Esophagus squamous epithelium (tissue), 5 donors: Measurements from ENCODE around the gene FOXO6. TPM values are rescaled to one million over a fixed set of nuclear protein-coding genes. Genes with fewer than 3 reads are reported as not detected.

Experiments
- DNase-seq: peaks from one replicate; lab custom pipeline; 2025; lab: John Stamatoyannopoulos, UW
- H3K27ac ChIP-seq, 4 donors: fragments of 200-600 bp; sonication (generic); one replicate each; pipeline ENCODE4 v1.5.1; 2016 to 2019; ENCODE audit warnings: mild to moderate bottlenecking in 1 of 4
- H3K27me3 ChIP-seq, 4 donors: fragments of 200-600 bp; sonication (generic); 1 replicate in 3 of 4; 2 replicates in 1 of 4; pipeline versions ENCODE4 v1.5.1 to v1.6.0; 2017 to 2021; ENCODE audit warnings: antibody characterized with exemption in 1 of 4
- H3K36me3 ChIP-seq, 3 donors: fragments of 200-600 bp; sonication (generic); one replicate each; pipeline ENCODE4 v1.5.1; 2016 to 2019
- H3K4me1 ChIP-seq, 3 donors: fragments of 200-600 bp; sonication (generic); one replicate each; pipeline ENCODE4 v1.5.1; 2017 to 2019
- H3K4me3 ChIP-seq, 4 donors: fragments of 200-600 bp; sonication (generic); 1 replicate in 3 of 4; 2 replicates in 1 of 4; pipeline ENCODE4 v1.5.1; 2016 to 2019; ENCODE audit warnings: mild to moderate bottlenecking in 2 of 4, moderate library complexity in 1 of 4
- H3K9me3 ChIP-seq, 3 donors: fragments of 200-600 bp; sonication (generic); one replicate each; pipeline ENCODE4 v1.5.1; 2016 to 2019
- POLR2A ChIP-seq, 4 donors: fragments of 450-650 bp; IDR thresholded peaks; one replicate each; pipeline ENCODE4 v1.6.1; 2017; ENCODE audit warnings: antibody characterized with exemption in 4 of 4, mild to moderate bottlenecking in 4 of 4, moderate library complexity in 3 of 4
- WGBS, 2 donors: methylation state at CpG; one replicate each; pipeline ENCODE4 v1.1.5; 2018; 5-methylcytosine and 5-hydroxymethylcytosine counted together
- intact Hi-C: fragments of 100-400 bp; cut with DNase I; formaldehyde crosslinking; loops from one replicate; pipeline ENCODE4 v1.15.0; 2022
- total RNA-seq, 4 donors: library from RNA; depleted of rRNA; stranded (reverse); fragments of >200 nt; gene quantifications; one replicate each; pipeline ENCODE4 v1.1.0, GENCODE V29; 2016
- TF ChIP-seq, protein P1 (sequence below), 6 experiments: fragments of 450-650 bp in 4 of 6; fragments of 200-600 bp in 2 of 6; sonication (generic) in 2 of 6; IDR thresholded peaks; one replicate each; pipeline ENCODE4 v1.5.1; 2016 to 2019; ENCODE audit warnings: antibody characterized with exemption in 6 of 6, mild to moderate bottlenecking in 4 of 6, moderate library complexity in 4 of 6
- donor health status: DM: yes; HTN: yes; CAD: no.

The FOXO6 gene
- total RNA-seq, 4 donors from 2014 or later = 0.18 to 0.53 (median 0.38) TPM; not detected in 1

DNA sequence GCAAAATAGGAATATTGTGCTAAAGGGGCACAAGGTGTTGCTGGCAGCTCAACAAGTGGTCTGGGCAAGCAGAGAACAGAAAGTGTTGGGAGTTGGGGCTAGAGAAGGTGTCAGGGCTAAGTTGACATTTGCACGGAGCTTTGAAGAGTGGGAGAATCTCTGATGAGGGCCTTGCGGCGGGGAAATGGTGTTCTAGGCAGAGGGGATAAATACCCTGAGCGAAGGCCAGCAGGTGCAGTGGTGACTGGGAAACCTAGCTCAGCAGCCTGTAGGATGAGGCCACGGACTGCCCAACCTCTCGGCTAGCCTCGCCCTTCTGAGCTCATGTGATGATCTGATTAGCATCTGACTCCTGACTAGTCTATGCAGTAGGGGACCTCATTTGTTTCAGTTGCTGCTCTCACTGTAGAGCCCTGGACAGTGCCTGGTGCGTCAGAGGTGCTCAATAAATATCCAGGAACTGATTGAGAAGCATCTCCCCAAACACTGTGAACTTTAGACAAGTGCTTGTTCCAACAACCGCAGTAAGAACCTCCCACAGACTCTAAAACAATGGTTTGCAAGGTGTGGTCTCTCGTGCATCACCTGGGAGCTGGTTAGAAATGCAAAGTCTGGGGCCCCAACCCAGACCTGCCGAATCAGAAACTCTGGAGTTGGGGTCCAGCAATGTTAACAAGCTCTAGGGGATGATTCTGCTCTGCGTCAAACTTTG is 1.0 kb upstream of the FOXO6 start:
- Histone ChIP-seq H3K27me3 (peaks cover 0 to 22% (median 3%) of the 10 kb centered on the region in 4 donors), H3K27ac (peak overlapping the region in 1 of 4 donors; percentile 80), H3K9me3 (no peaks in the 10 kb centered on the region), H3K4me3 (peak overlapping the region in 3 of 4 donors; percentile 50 to 72 (median 71)), H3K4me1 (peaks cover 13 to 57% (median 21%) of the 10 kb centered on the region in 3 donors), H3K36me3 (no peaks in the 10 kb centered on the region)
- intact Hi-C loops = no loop called here
- TF ChIP-seq POLR2A (IDR thresholded peaks at IDR 0.05) = no peak
- TF ChIP-seq, protein P1, sequence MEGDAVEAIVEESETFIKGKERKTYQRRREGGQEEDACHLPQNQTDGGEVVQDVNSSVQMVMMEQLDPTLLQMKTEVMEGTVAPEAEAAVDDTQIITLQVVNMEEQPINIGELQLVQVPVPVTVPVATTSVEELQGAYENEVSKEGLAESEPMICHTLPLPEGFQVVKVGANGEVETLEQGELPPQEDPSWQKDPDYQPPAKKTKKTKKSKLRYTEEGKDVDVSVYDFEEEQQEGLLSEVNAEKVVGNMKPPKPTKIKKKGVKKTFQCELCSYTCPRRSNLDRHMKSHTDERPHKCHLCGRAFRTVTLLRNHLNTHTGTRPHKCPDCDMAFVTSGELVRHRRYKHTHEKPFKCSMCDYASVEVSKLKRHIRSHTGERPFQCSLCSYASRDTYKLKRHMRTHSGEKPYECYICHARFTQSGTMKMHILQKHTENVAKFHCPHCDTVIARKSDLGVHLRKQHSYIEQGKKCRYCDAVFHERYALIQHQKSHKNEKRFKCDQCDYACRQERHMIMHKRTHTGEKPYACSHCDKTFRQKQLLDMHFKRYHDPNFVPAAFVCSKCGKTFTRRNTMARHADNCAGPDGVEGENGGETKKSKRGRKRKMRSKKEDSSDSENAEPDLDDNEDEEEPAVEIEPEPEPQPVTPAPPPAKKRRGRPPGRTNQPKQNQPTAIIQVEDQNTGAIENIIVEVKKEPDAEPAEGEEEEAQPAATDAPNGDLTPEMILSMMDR (IDR thresholded peaks at IDR 0.05) = no peak
- WGBS, 2 donors = 66 to 77% methylated on average over 5 to 7 of the region's 12 CpGs
- DNase-seq = no peak

- Histone ChIP-seq H3K9me3 (no peaks in the 10 kb centered on the region), H3K27me3 (peaks cover 0 to 33% (median 4%) of the 10 kb centered on the region in 4 donors), H3K4me3 (peak overlapping the region; percentile 50 to 72 (median 60)), H3K36me3 (no peaks in the 10 kb centered on the region), H3K27ac (peak overlapping the region in 3 of 4 donors; percentile 47 to 80 (median 66)), H3K4me1 (peaks cover 27 to 72% (median 34%) of the 10 kb centered on the region in 3 donors)
- intact Hi-C loops = no loop called here
- 0% methylated on average over 18 of the region's 113 CpGs; no CpG with 5 or more reads in 1 of the 2 donors for whole genome bisulfite sequencing, 2 donors
- no peak for TF ChIP-seq POLR2A (IDR thresholded peaks at IDR 0.05)
- TF ChIP-seq, protein P1 (IDR thresholded peaks at IDR 0.05) = no peak
- DNase-seq = no peak
Observed at GRCh38 chr1:41361495-41362356, 492 bp downstream of the FOXO6 start.

GRCh38 chr1:41362357-41362721 is 1.1 kb downstream of the FOXO6 start:
- WGBS, 2 donors = 10% methylated on average over 7 of the region's 20 CpGs; no CpG with 5 or more reads in 1 of the 2 donors
- intact Hi-C loops = no loop called here
- H3K36me3 ChIP-seq = no peaks in the 10 kb centered on the region
- DNase-seq = no peak
- H3K9me3 ChIP-seq = no peaks in the 10 kb centered on the region
- TF ChIP-seq, protein P1 (IDR thresholded peaks at IDR 0.05) = no peak
- TF ChIP-seq POLR2A (IDR thresholded peaks at IDR 0.05) = no peak
- peaks cover 0 to 39% (median 7%) of the 10 kb centered on the region in 4 donors for H3K27me3 ChIP-seq
- H3K27ac ChIP-seq = no peak overlapping the region
- peaks cover 31 to 78% (median 38%) of the 10 kb centered on the region in 3 donors for H3K4me1 ChIP-seq
- peak overlapping the region in 3 of 4 donors; percentile 50 to 72 (median 71) for H3K4me3 ChIP-seq

- intact Hi-C loops = no loop called here
- no peak overlapping the region for H3K4me3 ChIP-seq
Observed at GRCh38 chr1:41362749-41363590, 1.7 kb downstream of the FOXO6 start.

More at GRCh38 chr1:41362749-41363590, 1.7 kb downstream of the FOXO6 start:
- Histone ChIP-seq H3K27ac (no peak overlapping the region), H3K36me3 (no peaks in the 10 kb centered on the region), H3K27me3 (peaks cover 0 to 45% (median 8%) of the 10 kb centered on the region in 4 donors), H3K9me3 (no peaks in the 10 kb centered on the region), H3K4me1 (peaks cover 27 to 73% (median 33%) of the 10 kb centered on the region in 3 donors)
- WGBS, 2 donors = 82 to 100% methylated on average over 1 to 3 of the region's 8 CpGs
- no peak for DNase-seq
- TF ChIP-seq, protein P1 (IDR thresholded peaks at IDR 0.05) = no peak
- no peak for TF ChIP-seq POLR2A (IDR thresholded peaks at IDR 0.05)
